Right ventricle myocardium superior (tissue), 1 donor: ENCODE data around the gene GPR75. TPM values are rescaled to one million over a fixed set of nuclear protein-coding genes. Genes with fewer than 3 reads are reported as not detected.

Experiments used
- ATAC-seq: fragments of 200-7000 bp; cut with Tn5 transposase; one replicate; pipeline ENCODE4 v1.9.1; 2020; ENCODE audit warnings: mild to moderate bottlenecking; ENCODE audit not compliant: poor library complexity
- DNase-seq: peaks from one replicate; pipeline ENCODE4 v3.0.0-alpha.2; 2020
- intact Hi-C: fragments of 100-400 bp; cut with DNase I; formaldehyde crosslinking; loops from one replicate; pipeline ENCODE4 v1.11.2; 2022
- microRNA-seq: library from miRNA; unstranded; fragments of <30 nt; microRNA quantifications from one replicate; pipeline ENCODE4 v1.2.0, GENCODE V29; 2020
- total RNA-seq: library from RNA; stranded (reverse); fragmentation: NEBNext Ultra II Directional; extraction: Animal tissue kit (Norgen Biotek cat#: 25700); gene quantifications from one replicate; pipeline ENCODE4 v1.2.1, GENCODE V29; 2021
- donor health status: DM: no; HTN: yes; CAD: no; lungs with severe emphysema.

Gene GPR75
- total RNA-seq, 1 donor from 2014 or later: 0.86 TPM

- intact Hi-C loops: no loop called here
- DNase-seq: no peak
- no peak for ATAC-seq
Observed at GRCh38 chr2:53820048-53820447, 39.7 kb downstream of the GPR75 start.

GRCh38 chr2:53819634-53820033 is 40.1 kb downstream of the GPR75 start:
- ATAC-seq: no peak
- DNase-seq: no peak
- intact Hi-C loops: no loop called here

GRCh38 chr2:53818854-53819435 is 40.8 kb downstream of the GPR75 start:
- no peak for ATAC-seq
- intact Hi-C loops: no loop called here
- no peak for DNase-seq

- intact Hi-C loops: no loop called here
- DNase-seq (no peak), ATAC-seq (no peak)
Observed at GRCh38 chr2:53813151-53813550, 46.6 kb downstream of the GPR75 start.

DNA sequence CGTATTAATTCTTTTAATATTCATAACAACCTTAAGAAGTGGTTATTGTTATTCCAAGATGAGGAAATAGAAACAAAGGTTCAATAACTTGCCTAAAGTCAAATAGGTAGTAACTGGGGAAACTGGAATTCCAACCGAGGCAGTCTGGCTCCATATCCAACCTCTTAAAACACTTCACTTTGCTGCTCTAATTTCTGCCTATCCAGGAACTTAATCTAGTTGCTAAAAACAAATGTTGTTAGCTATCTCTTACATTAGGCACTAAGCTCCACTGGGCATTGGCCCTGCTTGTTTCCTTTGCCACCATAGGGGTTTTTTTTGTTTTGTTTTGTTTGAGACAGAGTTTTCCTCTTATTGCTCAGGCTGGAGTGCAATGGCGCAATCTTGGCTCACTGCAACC is 48.2 kb downstream of the GPR75 start:
- ATAC-seq (peak; percentile 56), DNase-seq (no peak)
- intact Hi-C loops: no loop called here

Small RNA genes within 50 kb of the gene (microRNA-seq; reads per million reads assigned to microRNA genes)
- gene MIR3682: not detected

Other genes with a start within 250 kb of the GPR75 start
- 4.0 TPM for gene CHAC2, start 92.2 kb downstream of the GPR75 start, total RNA-seq
- gene ASB3, start 73.0 kb downstream of the GPR75 start, total RNA-seq: 9.8 TPM
- 32.3 TPM for gene ERLEC1, start 72.9 kb downstream of the GPR75 start, total RNA-seq
- gene PSME4, start 111.0 kb upstream of the GPR75 start, total RNA-seq: 52.3 TPM